D721Med (cell line): Measurements from ENCODE around the gene ABCA9.
"Not testable (repeated sequence)": the region's sequence is repeated elsewhere in the genome, so short reads cannot be mapped to it uniquely, and the experiment has no call there.

Experiments
- DNase-seq: peaks from one replicate; pipeline ENCODE4 v3.0.0; 2011; ENCODE audit warnings: low spot score; ENCODE audit not compliant: insufficient read length
- FAIRE-seq: peaks from 2 replicates; lab custom pipeline; 2011; peaks lifted over from hg19 to GRCh38; lab: Jason Lieb, UNC
- TF ChIP-seq, protein P1 (sequence below): IDR thresholded peaks from 2 replicates; pipeline ENCODE4 v1.5.1; 2012; ENCODE audit warnings: mild to moderate bottlenecking, control low read depth; ENCODE audit not compliant: insufficient read depth; ENCODE audit errors: missing control alignments

ABCA9 gene

DNA sequence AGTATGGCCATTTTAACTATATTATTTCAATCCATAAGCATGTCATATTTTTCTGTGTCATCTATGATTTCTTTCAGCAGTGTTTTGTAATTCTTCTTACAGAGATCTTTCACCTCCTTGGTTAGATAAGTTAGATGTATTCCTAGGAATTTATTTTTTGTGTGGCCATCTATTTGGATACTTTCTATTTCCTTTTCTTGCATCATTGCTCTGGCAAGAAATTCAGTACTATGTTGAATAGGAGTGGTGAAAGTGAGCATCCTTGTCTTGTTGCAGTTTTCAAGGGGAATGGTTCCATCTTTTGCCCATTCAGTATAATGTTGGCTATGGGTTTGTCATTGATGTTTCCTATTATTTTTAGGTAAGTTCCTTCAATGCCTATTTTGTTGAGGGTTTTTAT lies 15.1 kb upstream of the ABCA9 start:
- FAIRE-seq = no peak
- TF ChIP-seq, protein P1, sequence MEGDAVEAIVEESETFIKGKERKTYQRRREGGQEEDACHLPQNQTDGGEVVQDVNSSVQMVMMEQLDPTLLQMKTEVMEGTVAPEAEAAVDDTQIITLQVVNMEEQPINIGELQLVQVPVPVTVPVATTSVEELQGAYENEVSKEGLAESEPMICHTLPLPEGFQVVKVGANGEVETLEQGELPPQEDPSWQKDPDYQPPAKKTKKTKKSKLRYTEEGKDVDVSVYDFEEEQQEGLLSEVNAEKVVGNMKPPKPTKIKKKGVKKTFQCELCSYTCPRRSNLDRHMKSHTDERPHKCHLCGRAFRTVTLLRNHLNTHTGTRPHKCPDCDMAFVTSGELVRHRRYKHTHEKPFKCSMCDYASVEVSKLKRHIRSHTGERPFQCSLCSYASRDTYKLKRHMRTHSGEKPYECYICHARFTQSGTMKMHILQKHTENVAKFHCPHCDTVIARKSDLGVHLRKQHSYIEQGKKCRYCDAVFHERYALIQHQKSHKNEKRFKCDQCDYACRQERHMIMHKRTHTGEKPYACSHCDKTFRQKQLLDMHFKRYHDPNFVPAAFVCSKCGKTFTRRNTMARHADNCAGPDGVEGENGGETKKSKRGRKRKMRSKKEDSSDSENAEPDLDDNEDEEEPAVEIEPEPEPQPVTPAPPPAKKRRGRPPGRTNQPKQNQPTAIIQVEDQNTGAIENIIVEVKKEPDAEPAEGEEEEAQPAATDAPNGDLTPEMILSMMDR = no peak
- DNase-seq = no peak

DNA sequence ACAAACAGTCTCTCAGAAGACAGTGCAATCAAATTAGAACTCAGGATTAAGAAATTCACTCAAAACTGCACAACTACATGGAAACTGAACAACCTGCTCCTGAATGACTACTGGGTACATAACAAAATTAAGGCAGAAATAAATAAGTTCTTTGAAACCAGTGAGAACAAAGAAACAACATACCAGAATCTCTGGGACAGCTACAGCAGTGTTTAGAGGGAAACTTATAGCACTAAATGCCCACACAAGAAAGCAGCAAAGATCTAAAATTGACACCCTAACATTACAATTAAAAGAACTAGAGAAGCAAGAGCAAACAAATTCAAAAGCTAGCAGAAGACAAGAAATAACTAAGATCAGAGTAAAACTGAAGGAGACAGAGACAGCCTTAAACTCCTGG lies 12.7 kb upstream of the ABCA9 start:
- DNase-seq, FAIRE-seq: not testable (repeated sequence)

DNA sequence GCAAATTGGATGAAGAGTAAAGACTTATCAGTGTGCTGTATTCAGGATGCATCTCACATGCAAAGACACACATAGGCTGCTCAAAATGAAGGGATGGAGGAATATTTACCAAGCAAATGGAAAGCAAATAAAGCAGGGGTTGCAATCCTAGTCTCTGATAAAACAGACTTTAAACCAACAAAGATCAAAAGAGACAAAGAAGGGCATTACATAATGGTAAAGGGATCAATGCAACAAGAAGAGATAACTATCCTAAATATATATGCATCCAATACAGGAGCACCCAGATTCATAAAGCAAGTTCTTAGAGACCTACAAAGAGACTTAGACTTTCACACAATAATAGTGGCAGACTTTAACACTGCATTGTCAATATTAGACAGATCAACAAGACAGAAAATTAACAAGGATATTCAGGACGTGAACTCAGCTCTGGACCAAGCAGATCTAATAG lies 12.1 kb upstream of the ABCA9 start:
- DNase-seq, FAIRE-seq: not testable (repeated sequence)

DNA sequence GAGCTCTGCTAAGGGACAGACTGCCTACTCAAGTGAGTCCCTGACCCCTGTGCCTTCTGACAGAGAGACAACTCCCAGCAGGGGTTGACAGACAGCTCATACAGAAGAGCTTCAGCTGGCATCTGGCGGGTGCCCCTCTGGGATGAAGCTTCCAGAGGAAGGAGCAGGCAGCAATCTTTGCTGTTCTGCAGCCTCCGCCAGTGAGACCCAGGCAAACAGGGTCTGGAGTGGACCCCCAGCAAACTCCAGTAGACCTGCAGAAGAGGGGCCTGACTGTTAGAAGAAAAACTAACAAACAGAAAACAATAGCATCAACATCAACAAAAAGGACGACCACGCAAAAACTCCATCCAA lies 10.5 kb upstream of the ABCA9 start:
- not testable (repeated sequence) for DNase-seq, FAIRE-seq

DNA sequence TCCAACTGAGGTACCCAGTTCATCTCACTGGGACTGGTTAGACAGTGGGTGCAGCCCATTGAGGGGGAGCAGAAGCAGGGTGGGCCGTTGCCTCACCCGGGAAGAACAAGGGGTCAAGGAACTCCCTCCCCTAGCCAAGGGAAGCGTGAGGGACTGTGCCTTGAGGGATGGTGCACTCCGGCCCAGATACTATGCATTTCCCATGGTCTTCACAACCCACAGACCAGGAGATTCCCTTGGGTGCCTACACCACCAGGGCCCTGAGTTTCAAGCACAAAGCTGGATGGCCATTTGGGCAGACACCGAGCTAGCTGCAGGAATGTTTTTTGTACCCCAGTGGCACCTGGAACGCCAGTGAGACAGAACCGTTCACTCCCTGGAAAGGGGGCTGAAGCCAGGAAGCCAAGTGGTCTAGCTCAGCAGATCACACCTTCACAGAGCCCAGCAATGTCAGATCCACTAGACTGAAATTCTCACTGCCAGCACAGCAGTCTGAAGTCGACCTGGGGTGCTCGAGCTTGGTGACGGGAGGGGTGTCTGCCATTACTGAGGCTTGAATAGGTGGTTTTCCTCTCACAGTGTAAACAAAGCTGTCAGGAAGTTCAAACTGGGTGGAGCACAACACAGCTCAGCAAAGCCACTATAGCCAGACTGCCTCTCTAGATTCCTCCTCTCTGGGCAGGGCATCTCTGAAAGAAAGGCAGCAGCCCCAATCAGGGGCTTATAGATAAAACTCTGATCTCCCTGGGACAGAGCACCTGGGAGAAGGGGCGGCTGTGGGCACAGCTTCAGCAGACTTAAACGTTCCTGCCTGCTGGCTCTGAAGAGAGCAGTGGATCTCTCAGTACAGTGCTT lies 9.9 kb upstream of the ABCA9 start:
- FAIRE-seq, DNase-seq: not testable (repeated sequence)

DNA sequence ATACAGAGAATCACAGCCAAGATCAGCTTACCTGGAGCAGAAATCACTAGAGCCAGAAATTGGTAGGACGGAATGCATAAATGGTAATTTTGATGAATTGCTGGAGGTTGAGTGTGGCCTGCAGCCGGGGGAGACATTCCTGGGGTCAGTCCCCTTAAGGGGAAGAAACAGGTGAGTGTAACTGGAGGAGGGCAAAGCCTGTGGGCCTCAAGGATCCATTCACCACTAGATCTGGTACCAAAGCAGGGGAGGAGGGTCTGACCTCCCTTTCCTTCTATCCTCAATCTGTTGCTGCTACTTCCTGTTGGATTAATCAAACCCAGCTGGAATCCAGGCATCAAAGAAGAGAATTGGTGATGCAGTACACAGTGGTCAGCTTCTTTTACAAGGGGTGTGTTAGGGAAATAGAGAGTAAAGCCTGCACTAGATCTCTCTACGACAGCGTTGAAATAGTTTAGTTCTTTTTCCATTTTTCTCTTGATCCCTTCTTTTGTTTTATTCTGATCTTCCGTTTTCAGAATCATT lies 8.6 kb upstream of the ABCA9 start:
- no peak for DNase-seq
- TF ChIP-seq, protein P1 = no peak
- no peak for FAIRE-seq

DNA sequence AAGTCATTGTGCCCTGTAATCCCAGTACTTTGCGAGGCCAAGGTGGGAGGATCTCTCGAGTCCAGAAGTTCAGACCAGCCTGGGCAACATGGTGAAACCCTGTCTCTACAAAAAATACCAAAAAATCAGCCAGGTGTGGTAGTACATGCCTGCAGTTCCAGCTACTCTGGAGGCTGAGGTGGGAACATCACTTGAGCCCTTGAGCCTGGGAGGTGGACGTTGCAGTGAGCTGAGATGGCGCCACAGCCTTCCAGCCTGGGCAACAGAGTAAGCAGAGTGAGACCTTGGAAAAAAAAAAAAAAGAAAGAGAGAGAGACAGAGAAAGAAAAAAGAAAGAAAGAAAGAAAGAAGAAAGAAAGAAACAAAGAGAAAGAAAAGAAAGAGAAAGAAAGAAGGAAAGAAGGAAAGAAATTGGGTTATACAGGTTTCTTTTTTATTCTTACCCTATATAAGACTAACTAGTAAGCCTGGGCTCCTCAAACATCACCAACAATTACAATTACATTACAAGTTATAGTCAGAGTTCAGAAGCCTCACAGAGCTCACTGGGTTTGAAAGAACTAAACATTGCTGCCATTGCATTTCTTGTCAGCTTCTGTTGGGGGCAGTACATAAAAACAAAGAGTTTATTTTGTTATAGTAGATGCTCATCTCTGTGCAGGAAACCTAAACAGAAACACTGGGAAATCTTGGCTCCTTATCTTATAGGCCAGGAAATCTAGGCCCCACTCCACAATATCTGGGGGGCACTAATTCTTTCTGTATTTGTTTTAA lies 6.7 kb upstream of the ABCA9 start:
- no peak for DNase-seq
- TF ChIP-seq, protein P1 = no peak
- FAIRE-seq = no peak

DNA sequence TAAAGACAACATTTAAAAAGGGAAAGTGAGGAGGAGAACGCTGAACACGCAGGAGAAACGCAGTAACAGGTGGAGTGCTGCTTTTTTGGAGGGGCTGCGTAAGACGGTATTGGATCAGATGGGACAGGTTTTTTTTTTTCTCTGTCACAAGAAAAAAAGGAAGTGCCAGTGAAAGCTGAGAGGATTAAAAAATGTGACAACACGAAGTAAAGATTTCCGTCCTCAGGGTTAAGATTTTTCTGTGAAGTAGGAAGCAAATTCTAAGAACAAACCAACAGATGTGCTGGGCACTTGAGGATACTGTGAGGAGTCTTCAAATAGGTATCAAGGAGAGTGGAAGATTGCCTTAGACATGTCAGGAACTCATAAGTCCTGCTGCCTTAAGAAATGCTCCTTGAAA lies 5.8 kb upstream of the ABCA9 start:
- TF ChIP-seq, protein P1 = no peak
- no peak for FAIRE-seq
- no peak for DNase-seq

DNA sequence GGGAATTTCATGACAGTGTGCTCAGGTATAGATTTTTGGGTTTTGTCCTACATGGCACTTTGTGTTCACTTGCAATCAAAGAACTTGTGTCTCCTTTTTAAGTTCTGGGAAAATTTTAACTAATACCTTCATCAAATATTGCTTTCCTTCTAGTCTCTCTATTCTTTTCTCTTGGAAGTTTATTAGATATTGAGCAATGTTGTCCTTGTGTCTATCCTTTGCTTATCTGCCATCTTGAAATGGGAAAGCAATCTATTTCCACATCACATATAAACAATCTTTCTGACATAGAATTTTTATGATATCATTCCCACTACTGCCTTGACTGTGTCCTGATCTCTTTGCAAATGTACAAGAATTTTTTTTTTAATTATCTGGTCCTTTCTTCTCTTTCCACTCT lies 4.4 kb upstream of the ABCA9 start:
- DNase-seq (no peak), FAIRE-seq (no peak)
- TF ChIP-seq, protein P1 = no peak
